ENCODE data around the gene SUCLG1.

The SUCLG1 gene

DNA sequence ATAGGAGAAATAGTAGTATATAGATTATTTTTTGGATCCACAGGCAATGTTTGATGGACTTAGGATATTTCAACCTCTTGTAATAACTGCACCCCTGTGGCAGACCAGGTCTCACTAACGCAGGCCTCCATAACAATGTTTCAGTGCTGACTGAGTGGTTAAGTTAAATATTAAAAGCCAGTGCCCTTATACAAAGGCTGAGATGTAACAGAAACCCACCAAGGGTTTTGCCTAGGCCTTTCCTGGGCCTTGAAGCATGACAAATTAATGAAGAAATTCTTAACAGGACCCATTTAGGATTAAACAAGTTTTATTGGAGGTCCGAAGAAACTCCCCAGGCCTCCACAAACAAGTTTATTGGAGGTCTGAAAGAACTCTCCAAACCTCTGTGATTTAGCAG is 1.6 kb upstream of the SUCLG1 start:
- no peak for DNase-seq

GRCh38 chr2:84459944-84460429 is 907 bp upstream of the SUCLG1 start:
- DNase-seq = no peak

DNA sequence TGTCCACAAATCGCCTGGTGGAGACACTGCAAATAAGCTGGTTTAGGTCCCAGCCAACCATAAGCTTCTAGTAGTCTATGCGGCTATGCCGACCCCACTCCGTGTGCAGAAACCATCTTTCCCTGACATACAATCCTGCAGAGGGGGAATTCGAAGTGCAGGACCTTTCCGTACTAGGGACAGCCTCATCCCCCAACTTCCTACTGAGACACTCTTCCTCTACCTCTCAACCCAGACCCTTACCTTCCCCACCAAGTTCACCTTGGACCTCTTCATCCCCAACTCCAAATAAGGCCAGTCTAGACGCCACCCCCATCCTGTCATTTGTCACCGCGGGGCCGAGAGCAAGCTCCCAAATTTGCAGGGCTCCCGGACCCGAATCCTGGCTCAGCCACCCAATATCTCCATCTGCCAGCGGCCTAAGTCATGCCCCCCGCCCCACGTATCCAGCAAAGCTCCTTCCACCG is 496 bp downstream of the SUCLG1 start:
- DNase-seq = peak; percentile 14

GRCh38 chr2:84457686-84458085 is 1.4 kb downstream of the SUCLG1 start:
- no peak for DNase-seq

DNA sequence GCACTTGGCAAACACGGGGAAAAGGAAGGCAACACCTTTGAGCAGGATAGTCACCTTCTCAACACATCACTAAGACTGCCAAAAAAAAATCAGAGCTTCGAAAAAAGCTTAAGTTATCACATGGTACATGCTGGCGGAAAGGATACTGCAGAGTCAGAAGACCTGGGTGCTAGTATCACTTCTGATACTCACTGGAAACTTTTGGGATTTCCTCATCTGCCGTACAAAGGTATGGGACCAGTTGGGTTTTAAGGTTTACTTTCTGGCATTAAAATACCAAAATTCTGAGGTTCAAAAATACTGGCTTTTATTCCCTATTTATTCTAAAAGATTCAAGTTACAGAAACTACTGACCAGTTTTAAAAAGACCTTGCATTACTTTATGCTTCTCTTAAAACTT is 2.9 kb downstream of the SUCLG1 start:
- no peak for DNase-seq

DNA sequence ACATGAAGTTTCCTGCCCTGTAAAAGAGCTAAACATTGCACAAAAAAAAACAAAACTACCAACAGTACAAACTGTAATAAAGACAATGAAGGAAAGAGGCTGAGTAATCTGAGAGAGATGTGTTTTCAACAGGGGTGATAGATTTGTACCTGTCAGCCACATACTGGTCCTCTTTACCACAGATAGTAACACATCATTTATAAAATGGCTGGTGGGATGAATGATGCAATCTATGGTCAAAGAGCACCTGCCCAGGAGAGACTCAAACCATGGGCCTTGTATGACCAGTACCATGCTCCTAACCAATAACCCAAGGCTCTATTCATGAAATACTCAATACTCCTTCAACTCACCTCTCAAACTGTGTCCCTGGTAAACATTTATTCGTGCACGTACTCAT is 4.5 kb downstream of the SUCLG1 start:
- DNase-seq = no peak

- DNase-seq = no peak
Observed at GRCh38 chr2:84452624-84453023, 6.5 kb downstream of the SUCLG1 start.

- DNase-seq = no peak
Observed at GRCh38 chr2:84451579-84451978, 7.5 kb downstream of the SUCLG1 start.

GRCh38 chr2:84450288-84451227 is 8.5 kb downstream of the SUCLG1 start:
- no peak for DNase-seq

GRCh38 chr2:84449711-84450110 is 9.4 kb downstream of the SUCLG1 start:
- no peak for DNase-seq

DNA sequence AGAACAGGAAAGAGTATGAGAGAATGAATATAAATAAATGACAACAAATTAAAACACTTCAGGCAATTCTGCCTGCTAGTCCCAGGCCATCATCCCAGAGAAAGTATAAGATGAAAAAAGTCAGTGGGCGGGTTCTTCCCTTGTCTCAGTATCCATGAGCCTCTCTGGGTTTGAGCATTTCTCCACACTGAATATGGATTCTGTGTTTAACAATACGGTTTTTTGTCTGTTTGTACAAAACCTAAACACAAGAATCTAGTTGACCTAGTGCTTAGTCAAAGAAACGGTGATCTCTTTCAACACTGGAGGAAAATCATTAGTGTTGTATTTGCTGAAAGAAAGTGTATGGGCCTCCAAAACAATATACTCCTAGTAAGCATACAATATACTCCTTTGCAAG is 10.0 kb downstream of the SUCLG1 start:
- DNase-seq = no peak

- DNase-seq = no peak
Observed at GRCh38 chr2:84443477-84443876, 15.6 kb downstream of the SUCLG1 start.

DNA sequence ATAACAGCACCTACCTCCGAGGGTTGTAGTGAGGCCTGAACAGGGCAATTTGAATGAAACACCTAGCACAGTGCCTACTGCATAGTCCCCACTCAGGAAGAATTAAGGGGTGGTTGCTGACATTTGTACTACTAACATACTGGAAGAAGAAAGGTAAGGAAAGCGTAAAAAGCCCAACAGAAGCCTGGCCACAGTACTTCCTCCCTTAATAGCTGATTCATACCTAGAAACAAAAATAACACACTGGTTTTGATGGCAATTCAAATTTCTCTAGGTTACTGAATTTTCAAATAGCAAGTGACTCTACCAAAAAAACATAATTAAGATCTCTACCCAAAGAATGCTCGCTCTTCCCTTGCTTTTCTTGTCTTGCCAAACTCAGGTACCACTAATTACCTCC is 16.2 kb downstream of the SUCLG1 start:
- no peak for DNase-seq

GRCh38 chr2:84441505-84441904 is 17.6 kb downstream of the SUCLG1 start:
- no peak for DNase-seq

- no peak for DNase-seq
Observed at GRCh38 chr2:84441036-84441435, 18.0 kb downstream of the SUCLG1 start.

DNA sequence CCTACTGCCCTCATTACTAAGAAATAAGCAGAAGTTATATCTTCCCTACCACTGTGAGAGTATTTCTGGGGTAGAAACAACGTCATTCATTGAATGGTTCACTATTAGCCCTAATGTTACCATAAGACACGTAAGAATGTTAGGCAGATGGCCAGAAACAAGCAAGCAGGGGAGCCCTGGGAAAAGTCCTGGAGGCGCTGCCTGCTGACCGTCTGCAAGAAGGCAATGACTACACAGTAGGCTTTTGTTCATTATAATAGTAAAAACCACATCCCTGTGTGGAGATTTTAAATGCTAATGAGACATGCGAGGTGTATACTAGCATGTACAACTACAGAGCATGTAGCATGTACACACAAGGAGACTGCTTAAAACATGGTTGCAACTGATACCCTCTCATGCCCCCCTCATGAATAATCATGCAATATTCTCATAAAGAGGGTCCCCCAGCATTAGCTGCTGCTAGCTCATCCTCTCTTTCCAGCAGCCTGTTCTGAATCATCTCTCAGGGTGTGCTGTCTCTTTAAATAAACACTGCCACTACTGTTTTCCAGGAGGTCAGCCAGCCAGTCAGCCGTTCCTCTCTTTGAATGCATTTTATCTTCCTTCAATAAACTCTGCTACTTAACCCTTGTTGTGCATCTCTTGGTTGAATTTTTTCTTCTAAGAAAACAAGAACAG is 23.6 kb downstream of the SUCLG1 start:
- no peak for DNase-seq

- DNase-seq = no peak
Observed at GRCh38 chr2:84429328-84429727, 29.8 kb downstream of the SUCLG1 start.

GRCh38 chr2:84427235-84428138 is 31.6 kb downstream of the SUCLG1 start:
- no peak for DNase-seq

GRCh38 chr2:84425310-84425709 is 33.8 kb downstream of the SUCLG1 start:
- no peak for DNase-seq

GRCh38 chr2:84424152-84424551 is 34.9 kb downstream of the SUCLG1 start:
- DNase-seq = no peak

GRCh38 chr2:84421791-84422190 is 37.3 kb downstream of the SUCLG1 start:
- DNase-seq = no peak

DNA sequence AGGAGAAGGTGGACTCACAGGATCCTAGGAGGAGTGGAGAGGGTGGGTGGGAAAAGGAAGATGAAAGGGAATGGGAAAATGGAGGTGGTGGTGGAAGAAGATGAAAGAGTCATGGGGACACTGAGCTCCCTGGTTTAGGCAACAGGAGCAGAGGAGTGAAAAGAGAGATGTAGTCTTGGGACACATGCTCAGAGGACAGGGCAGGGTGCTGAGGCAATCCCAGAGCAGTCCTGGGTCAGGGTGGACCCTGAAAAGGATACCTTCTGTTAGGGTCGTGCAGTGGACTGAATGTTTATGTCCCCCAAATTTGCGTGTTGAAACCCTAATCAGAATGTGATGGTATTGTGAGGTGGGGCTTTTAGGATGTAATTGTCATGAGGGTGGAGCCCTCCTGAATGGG is 37.9 kb downstream of the SUCLG1 start:
- no peak for DNase-seq

Measured in stimulated activated naive CD4-positive, alpha-beta T cell treated with Interleukin-2 at 50 U/mL for 16 hours (primary cell).